ENCODE data around the gene CNOT11.
"Not testable (repeated sequence)": the region's sequence is repeated elsewhere in the genome, so short reads cannot be mapped to it uniquely, and the experiment has no call there.

Gene CNOT11

DNA sequence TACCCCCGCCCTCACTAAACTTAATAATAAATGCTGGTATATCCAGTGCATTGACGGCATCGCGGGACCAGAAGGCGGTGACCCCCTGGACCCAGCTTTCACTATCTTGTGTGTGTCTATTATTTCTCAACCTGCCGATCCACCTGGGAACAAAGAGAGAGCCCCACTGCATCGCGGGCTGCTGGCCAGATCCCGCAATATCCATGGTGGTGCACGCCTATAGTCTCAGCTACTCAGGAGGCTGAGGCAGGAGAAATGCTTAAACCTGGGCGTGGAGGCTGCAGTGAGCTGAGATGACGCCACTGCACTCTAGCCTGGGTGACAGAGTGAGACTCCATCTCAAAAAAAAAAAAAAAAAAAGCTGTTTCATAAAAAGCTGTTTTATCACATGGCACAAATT is 7.8 kb upstream of the CNOT11 start:
- DNase-seq (ENCODE audit: low read depth, low spot score), result not testable (repeated sequence)

DNA sequence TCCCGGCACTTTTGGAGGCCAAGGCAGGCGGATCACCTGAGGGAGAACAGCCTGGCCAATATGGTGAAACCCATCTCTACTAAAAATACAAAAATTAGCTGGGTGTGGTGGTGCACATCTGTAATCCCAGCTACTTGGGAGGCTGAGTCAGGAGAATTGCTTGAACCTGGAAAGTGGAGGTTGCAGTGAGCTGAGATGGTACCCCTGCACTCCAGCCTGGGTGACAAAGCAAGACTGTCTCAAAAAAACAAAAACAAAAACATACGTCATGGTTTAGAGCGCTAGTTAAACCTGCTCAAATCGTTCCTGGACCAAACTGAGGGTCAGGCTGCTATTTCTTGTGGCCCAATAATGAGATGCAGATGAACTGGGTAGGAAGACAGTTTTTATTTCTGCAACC is 7.2 kb upstream of the CNOT11 start:
- not testable (repeated sequence) for DNase-seq (ENCODE audit: low read depth, low spot score)

DNA sequence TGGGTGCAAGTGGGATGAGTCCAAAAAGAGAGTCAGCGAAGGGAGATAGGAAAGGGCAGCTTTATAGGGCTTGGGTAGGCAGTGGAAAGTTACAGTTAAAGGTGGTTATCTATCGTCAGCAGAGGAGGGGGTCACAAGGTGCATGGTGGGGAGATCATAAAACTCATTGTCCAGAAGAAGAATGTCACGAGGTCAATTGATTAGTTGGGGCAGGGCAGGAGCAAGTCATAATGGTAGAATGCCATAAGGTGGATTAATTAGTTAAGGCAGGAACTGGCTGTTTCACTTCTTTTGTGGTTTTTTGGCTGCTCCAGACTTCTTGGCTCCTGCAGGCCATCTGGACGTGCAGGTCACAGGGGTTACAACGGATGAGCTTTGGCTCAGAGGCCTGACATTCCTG is 3.9 kb upstream of the CNOT11 start:
- DNase-seq (ENCODE audit: low read depth, low spot score), result not testable (repeated sequence)

DNA sequence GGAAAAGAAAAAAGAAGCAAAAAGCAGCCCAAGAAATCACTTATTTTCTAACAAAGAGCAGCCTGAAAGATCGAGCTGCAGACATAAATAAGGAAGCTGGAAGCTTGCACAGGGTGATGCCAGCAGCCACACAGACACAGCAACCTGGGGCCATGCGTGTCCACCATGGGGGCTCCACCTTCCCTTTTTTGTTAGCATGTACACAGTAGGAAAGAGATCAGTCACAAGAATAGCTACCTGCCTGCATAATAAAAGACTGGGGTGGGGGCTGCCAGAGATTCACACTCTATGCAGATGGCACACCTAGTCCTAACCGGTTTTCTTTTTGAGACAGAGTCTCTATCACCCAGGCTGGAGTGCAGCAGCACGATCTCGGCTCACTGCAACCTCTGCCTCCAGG is 2.9 kb upstream of the CNOT11 start:
- no peak for DNase-seq (ENCODE audit: low read depth, low spot score)

DNA sequence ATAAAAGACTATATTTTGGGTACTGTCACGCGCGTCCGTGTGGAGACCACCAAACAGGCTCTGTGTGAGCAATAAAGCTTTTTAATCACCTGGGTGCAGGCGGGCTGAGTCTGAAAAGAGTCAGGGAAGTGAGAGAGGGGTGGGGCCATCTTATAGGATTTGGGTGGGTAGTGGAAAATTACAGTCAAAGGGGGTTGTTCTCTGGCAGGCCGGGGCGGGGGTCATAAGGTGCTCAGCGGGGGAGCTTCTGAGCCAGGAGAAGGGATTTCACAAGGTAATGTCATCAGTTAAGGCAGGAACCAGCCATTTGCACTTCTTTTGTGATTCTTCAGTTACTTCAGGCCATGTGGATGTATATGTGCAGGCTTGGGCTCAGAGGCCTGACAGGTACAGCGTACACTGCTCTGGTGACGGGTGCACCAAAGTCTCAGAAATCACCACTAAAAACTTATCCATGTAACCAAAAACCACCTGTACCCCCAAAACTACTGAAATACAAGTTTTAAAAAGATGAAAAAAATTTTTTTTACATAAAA is 1.4 kb upstream of the CNOT11 start:
- DNase-seq (ENCODE audit: low read depth, low spot score), result not testable (repeated sequence)

DNA sequence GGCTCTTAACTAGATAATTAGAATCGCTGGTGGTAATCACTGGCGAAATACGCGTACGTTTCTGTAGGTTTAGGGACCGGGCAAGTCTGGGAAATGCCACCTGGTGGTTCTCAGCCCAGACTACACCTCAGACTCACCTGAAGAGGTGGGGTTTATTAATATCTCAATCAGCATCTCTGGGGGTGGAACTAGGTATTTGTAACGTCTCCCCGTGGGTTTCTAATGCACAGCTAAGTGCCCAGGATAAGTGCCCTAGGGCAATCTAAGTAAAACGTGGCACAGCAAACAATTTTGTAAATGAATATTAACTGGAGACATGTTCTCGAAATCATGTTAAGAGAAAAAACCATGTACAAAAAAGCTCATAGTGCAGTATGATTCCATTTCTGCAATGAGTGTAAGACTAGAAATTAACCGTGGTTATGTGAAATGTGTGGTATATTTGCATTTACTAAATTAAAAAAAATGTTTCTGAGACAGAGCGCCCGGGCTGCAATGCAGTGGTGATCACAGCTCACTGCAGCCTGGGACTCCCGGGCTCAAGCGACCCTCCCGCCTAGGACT is 760 bp upstream of the CNOT11 start:
- no peak for DNase-seq (ENCODE audit: low read depth, low spot score)

DNA sequence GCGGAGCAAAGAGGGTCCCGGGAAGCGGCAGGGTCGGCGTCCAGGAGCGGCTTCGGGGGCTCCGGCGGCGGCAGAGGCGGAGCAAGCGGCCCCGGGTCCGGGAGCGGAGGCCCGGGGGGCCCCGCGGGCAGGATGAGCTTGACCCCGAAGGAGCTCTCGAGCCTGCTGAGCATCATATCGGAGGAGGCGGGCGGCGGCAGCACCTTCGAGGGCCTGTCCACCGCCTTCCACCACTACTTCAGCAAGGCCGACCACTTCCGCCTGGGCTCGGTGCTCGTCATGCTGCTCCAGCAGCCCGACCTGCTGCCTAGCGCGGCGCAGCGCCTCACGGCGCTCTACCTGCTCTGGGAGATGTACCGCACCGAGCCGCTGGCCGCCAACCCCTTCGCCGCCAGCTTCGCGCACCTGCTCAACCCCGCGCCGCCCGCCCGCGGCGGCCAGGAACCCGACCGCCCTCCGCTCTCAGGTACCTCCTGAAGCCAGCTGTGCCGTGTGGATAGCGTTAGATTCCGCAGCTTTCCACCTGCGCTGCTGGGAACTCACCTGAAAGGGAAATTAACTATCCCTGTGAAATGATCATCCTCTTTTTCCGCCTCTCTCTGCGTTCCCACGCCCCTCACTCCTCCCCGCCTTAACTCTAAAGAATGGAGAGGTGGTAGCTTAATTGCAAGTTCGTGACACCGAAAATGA is 472 bp downstream of the CNOT11 start:
- no peak for DNase-seq (ENCODE audit: low read depth, low spot score)

DNA sequence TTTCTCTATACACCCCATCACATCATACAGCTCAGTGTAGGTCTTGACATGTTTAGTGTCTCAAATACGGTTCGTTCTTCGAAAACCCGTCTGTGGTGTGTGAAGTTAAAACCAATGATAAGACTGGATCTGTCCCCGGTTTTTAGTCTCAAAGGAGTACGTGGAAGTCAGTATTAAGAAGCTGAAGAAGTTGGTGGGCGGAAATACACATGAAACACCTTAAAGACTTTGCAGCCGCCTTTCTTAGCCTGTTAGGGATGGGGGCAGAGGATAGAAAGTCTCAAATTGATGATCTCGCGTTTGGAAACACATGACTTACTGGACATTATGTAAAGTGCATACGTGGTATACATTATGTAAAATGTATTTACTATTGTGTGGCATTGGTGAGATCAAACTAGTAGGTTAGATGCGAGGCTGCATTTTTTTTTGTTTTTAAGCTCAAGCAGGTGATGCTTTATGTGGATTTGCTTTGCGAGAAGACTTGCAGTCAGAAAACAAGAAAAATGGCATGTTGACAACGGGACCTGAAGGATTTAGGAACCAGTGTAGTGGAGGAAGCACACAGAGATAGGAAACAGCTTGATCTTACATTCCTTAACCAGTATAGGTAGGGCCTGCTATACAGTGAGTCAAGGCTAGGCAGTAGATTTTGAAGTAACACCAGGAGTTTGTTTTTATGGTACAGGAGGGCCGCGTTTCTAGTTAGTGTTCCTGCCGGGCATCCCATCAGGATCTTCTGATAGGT is 1.2 kb downstream of the CNOT11 start:
- DNase-seq (ENCODE audit: low read depth, low spot score), result no peak

DNA sequence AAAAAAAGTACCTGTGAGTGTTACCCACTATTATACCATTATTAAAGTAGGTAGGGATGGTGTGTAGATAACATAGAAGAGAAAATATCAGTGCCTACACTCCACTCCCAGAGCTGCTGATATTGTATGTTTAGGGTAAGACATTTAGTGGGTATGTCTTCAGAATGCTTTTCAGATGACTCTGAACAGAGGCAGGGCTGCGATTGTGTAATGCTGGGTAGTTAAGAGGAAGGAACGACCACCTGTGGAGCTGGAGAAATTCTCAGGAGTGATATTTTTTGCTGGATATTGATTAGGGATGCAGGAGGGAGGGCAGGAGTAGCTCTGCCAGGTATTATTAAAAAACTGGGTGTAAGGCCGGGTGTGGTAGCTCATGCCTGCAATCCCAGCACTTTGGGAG is 2.8 kb downstream of the CNOT11 start:
- DNase-seq (ENCODE audit: low read depth, low spot score), result no peak

DNA sequence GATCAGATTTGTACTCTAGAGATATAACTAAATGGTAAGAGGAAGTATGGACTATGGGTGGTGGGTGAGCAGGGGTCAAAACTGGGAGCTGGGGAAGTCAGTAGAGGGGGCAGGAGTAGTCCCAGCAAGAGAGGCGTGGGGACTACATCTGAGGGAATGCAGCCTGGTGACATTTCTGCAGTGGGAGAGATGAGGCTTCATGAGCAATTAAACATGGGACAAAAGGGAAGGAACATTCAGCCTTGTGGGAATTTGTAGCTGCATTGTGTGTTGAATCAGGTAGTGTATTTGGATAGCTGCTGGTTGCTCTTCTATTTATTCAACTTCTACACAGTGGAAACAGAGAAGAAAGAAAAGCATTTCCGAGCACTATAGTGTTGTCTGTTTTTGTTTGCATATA is 3.6 kb downstream of the CNOT11 start:
- no peak for DNase-seq (ENCODE audit: low read depth, low spot score)

DNA sequence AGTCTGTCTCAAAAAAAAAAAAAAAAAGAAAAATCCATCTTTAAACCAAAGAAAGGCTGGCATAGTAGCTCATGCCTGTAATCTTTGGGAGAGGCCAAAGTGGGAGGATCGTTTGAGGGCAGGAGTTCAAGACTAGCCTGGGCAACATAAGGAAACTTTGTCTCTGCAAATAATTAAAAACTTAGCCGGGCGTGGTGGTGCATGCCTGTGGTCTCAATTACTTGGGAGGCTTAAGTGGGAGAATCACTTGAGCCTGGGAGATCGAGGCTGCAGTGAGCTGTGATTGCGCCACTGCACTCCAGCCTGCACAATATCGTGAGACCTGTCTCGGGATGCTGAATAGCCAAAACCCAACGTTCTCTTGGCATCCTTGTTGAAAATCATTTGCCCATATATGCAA is 6.1 kb downstream of the CNOT11 start:
- no peak for DNase-seq (ENCODE audit: low read depth, low spot score)

DNA sequence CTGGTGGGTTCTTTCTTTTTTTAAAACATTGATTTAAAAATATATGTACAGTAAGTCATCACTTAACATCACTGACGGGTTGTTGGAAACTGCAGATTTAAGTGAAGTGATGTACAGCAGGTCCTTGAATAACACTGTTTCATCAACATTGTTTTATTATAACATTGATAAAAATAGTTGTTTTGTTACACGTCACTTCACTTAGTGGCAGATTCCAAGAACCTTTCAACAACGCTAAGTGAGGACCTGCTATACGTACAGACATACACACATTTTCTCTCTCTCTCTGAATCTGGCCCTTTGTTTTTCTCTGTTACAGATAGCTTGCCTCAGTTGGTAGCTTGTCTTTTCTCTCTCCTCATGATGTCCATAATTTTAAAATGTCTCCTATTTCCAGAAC is 9.5 kb downstream of the CNOT11 start:
- DNase-seq (ENCODE audit: low read depth, low spot score), result no peak

DNA sequence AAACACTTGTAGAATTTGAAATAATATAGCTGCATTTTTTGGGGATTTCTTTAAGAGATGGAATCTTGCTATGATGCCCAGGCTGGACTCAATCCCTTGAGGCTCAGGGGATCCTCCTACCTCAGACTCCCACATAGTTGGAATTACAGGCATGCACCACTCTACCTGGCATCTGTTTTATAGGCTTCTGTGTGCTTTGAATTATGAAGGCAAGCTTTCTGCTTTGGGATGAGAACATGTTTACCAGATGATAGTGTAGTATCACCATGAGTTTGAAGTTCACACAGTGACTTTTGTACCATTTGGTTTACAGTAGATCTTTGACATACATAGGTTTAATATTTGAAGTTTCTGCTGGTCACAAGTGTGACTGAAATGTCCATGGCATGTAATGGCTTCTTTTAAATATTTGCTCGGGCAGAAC is 10.7 kb downstream of the CNOT11 start:
- DNase-seq (ENCODE audit: low read depth, low spot score), result no peak

DNA sequence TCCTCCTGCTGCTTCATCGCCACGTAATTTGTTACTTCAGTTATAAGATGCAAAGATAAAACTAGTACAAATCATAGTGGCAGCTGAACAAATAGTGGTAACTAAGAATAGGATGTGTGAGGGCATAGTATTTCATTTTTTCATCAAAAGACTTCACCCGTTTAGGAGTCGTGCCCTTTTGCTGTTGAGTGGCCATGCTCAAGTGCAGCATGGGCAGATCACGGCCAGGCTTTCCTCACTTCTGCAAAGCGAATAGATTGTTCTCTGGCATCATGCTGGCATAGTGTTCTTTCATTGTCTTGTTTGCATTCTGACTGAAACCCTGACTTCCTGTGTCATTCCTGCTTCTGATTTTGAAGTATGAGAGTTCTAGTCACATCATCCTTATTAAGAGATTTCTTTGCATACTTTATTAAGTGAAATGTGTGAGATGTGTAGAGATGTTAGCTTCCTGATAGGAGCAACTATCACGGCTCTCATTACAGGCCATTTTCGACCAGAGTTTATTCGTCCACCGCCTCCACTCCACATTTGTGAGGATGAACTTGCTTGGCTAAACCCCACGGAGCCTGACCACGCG is 11.8 kb downstream of the CNOT11 start:
- DNase-seq (ENCODE audit: low read depth, low spot score), result no peak

DNA sequence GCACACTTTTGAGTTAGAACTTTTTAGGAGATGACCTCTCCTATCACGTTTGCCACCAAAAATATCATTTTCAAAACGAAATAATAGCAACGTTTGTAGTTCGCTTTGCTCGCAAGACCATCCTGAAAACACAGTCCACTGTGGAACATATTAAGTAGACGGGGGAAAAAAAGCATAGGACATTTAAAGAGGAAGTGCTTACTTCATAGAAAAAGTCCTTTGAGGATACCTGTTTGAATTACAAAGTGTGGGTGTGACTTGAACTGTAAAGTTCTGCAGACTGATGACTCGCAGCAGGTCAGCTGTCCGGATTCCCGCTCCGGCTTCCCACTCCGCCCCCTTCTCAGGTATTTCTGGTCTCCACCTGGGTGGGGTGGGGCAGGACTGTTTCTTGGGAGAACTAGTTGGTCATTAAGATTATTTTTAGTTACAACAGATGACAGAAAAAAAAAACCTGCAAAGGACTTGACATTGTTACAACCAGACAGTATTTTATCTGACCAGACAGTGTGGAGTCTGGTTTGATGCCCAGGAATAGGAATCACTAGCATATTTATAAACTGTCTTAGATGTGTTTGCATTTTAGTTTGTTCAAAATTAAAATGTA is 13.3 kb downstream of the CNOT11 start:
- DNase-seq (ENCODE audit: low read depth, low spot score), result no peak

DNA sequence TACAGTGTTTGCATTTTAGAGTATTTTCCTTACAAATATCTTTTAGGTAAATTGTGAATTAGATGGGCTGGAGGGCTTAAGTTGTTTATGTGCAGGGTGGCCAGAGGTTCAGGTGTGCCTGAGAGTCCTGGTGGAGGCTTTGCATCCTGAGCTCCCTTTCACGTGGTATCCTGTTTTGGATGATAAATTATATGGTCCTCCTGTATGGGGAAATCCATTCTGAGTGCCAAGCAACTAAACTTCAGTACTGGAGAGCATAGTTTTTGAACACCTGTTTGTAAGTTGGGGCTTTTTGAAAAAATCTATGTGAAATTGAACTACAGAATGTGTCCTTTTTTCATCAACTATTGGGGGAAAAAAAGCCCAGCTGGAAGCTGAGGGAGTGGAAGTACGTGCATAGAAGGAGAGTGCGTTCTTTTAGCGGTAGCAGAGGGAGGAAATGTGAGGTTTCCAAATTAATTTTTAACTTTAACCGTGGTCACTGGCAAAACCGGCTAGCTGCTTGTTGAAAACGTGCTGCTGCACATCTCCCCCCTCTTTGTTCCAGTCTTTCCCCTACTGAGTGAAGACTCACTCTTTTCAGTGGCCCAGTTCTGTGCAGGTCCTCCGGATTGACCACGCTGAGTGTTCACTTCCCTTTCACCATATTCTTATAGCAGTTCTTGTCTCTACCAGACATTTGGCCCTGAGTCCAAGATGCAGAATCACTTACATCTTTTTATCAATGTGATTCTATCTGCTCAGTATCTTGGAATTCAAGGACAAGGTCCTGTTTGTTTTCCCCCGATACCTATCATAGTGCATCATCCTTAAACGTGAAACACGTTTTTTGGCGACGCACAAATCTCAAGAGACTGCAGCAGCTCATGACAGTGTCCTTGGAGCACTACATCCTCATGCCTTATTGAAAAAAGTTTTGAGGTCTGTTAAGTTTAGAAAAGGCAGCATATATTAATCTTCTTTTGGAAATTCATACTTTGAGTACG is 15.3 kb downstream of the CNOT11 start:
- DNase-seq (ENCODE audit: low read depth, low spot score), result no peak

DNA sequence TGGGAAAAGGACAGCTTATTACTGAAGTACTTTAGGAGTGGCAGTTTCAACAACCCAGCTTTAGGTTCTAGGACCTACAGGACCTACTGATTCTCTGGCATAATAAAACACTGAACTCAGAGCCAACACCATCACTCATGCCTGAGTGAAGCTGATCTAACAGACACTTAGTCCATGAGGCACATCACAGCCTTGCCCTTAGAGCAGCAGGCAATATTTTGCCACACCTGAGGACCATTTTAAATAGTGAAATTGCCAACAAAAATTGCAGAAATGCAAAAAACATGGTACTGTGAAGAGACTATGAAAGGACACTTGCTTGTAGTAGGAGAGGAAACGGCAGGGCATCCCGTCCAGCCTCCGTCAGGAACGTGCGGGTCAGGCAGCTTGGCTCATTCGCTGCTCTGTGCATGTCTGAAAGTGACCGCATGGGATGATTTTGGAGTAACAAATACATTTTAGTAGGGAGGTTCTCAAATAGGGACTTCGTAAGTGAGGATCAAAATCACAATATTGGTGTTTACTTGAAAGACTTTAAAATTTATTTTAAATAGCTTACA is 18.1 kb downstream of the CNOT11 start:
- no peak for DNase-seq (ENCODE audit: low read depth, low spot score)

DNA sequence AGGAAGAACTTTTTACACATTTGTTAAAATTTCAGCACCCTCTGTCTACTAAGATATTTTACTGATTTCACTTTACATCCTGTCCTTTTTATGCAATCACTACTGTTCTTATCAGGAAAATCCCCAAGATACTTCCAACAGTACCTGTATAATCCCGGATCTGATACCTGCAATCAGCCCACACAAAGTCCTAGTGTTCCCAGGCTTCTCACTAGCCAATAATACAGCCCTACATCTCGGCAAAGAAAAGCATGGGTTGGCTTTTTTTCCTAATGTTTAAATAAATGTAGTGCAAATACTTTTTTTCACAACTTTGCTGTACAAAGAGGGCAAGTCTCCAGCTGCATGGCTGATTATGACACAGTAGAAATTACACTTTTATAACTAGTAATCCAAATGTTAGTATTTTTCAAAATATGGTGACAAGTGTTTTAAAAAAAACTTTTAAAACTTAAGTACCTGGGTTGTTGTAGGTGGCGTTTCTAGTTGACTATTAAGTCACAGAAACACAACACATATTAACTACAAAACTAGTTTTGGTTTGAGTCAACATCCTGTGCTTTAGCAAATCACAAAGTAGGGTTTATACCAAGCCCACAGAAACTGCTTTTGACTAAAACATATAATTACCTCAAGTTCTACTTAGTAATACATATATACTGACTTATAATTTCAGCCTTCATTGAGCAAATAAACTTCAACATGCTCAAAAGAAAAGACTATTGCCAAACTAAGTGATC is 19.5 kb downstream of the CNOT11 start:
- DNase-seq (ENCODE audit: low read depth, low spot score), result no peak

DNA sequence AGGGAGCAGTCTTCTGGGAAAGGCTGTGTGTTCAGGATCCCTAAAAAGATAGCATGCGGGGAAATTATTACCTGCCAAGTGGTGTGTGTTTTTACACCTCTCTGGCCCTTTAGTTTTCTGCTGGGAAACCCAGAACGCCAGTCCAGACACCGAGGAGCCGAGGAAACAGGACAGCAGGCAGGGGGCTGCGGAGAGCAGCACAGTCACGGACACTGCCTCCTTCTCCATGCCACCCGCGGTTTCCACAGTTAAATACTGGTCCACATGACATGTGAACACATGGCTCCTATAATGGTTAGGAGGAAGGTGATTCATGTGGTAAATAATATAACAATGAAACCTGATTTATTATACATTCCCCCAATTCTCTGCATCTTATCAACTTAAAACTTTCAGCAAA is 20.4 kb downstream of the CNOT11 start:
- DNase-seq (ENCODE audit: low read depth, low spot score), result no peak

DNA sequence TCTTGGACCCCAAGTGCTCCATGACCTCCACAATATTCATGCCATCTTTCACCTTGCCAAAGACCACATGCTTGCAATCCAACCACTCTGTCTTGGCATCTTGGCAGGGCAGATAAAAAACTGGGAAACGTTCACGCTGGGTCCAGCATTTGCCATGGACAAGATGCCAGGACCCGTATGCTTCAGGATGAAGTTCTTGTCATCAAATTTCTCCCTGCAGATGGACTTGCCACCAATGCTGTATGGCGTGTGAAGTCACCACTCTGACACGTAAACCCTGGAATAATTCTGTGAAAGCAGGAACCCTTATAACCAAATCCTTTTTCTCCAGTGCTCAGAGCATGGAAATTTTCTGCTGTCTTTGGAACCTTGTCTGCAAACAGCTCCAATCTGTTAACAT is 21.5 kb downstream of the CNOT11 start:
- DNase-seq (ENCODE audit: low read depth, low spot score), result no peak
